WTC11 (cell line): ENCODE data around the gene RIN3. TPM values are rescaled to one million over a fixed set of nuclear protein-coding genes. Genes with fewer than 3 reads are reported as not detected.

Source experiments
- ATAC-seq: fragments of 200-7000 bp; cut with Tn5 transposase; 2 replicates; pipeline ENCODE4 v1.10.0; 2021; ENCODE audit warnings: mild to moderate bottlenecking, moderate library complexity
- CTCF ChIA-PET: fragments of 300-600 bp; sonication (Branson Sonifier 250); formaldehyde crosslinking; loops from one replicate; lab custom pipeline; 2021; ENCODE audit warnings: antibody characterized with exemption; lab: Charles Lee
- POLR2A ChIA-PET: fragments of 350-600 bp; sonication (Branson Sonifier 250); formaldehyde crosslinking; loops from one replicate; lab custom pipeline; 2021; ENCODE audit warnings: antibody characterized with exemption; lab: Charles Lee
- DNase-seq: peaks from one replicate; pipeline ENCODE4 v3.0.0; 2021; ENCODE audit warnings: low spot score
- H3K27ac Mint-ChIP-seq: 2 replicates; pipeline ENCODE4 v1.8.0; 2021; ENCODE audit warnings: mixed read lengths
- H3K27me3 Mint-ChIP-seq: 2 replicates; pipeline ENCODE4 v1.8.0; 2021; ENCODE audit warnings: low read depth, mild to moderate bottlenecking, moderate library complexity, mixed read lengths
- H3K36me3 Mint-ChIP-seq: 2 replicates; pipeline ENCODE4 v1.8.0; 2021; ENCODE audit warnings: mixed read lengths
- H3K4me1 Mint-ChIP-seq: 2 replicates; pipeline ENCODE4 v1.8.0; 2022; ENCODE audit warnings: mixed read lengths
- H3K4me3 Mint-ChIP-seq: 2 replicates; pipeline ENCODE4 v1.8.0; 2021; ENCODE audit warnings: mild to moderate bottlenecking, moderate library complexity, mixed read lengths
- H3K9me3 Mint-ChIP-seq: 2 replicates; pipeline ENCODE4 v1.8.0; 2021; ENCODE audit warnings: mixed read lengths
- ELF4 ChIP-seq: sonication (generic); formaldehyde crosslinking; IDR thresholded peaks from 2 replicates; pipeline ENCODE4 v1.8.1; 2022; ENCODE audit warnings: low read depth, mild to moderate bottlenecking, moderate library complexity, missing genetic modification reagents
- FOXK1 ChIP-seq: sonication (generic); formaldehyde crosslinking; IDR thresholded peaks from 2 replicates; pipeline ENCODE4 v1.8.0; 2022; ENCODE audit warnings: mild to moderate bottlenecking, moderate library complexity, missing genetic modification reagents
- GABPB1 ChIP-seq: sonication (generic); formaldehyde crosslinking; IDR thresholded peaks from 2 replicates; pipeline ENCODE4 v1.8.1; 2023; ENCODE audit warnings: mild to moderate bottlenecking, missing genetic modification reagents
- RELA ChIP-seq: sonication (generic); formaldehyde crosslinking; IDR thresholded peaks from 2 replicates; pipeline ENCODE4 v1.8.1; 2022; ENCODE audit warnings: missing genetic modification reagents, mild to moderate bottlenecking, borderline replicate concordance
- TCF7 ChIP-seq: sonication (generic); formaldehyde crosslinking; IDR thresholded peaks from 2 replicates; pipeline ENCODE4 v1.8.0; 2022; ENCODE audit warnings: mild to moderate bottlenecking, low read depth, missing genetic modification reagents, moderate library complexity
- TEAD1 ChIP-seq: sonication (generic); formaldehyde crosslinking; IDR thresholded peaks from 2 replicates; pipeline ENCODE4 v1.8.0; 2022; ENCODE audit warnings: mild to moderate bottlenecking, missing genetic modification reagents
- ZNF121 ChIP-seq: sonication (generic); formaldehyde crosslinking; IDR thresholded peaks from 2 replicates; pipeline ENCODE4 v1.8.0; 2023; ENCODE audit warnings: missing genetic modification reagents
- ZNF317 ChIP-seq: sonication (generic); formaldehyde crosslinking; IDR thresholded peaks from 2 replicates; pipeline ENCODE4 v1.8.1; 2023; ENCODE audit warnings: low read depth, mild to moderate bottlenecking, moderate library complexity, missing genetic modification reagents, borderline replicate concordance
- total RNA-seq: library from RNA; stranded (reverse); gene quantifications from 3 replicates; pipeline ENCODE4 v1.2.3, GENCODE V29; 2021
- TF ChIP-seq, protein P1 (sequence below): sonication (generic); formaldehyde crosslinking; IDR thresholded peaks from 2 replicates; pipeline ENCODE4 v1.8.1; 2023; ENCODE audit warnings: mild to moderate bottlenecking, missing genetic modification reagents, moderate library complexity
- TF ChIP-seq, protein P2 (sequence below): sonication (generic); formaldehyde crosslinking; IDR thresholded peaks from 2 replicates; pipeline ENCODE4 v1.8.0; 2022; ENCODE audit warnings: mild to moderate bottlenecking, missing genetic modification reagents
- TF ChIP-seq, protein P3 (sequence below): sonication (generic); formaldehyde crosslinking; IDR thresholded peaks from 2 replicates; pipeline ENCODE4 v1.8.1; 2023; ENCODE audit warnings: mild to moderate bottlenecking, moderate library complexity, missing genetic modification reagents
- TF ChIP-seq, protein P4 (sequence below): sonication (generic); formaldehyde crosslinking; IDR thresholded peaks from 2 replicates; pipeline ENCODE4 v1.8.0; 2022; ENCODE audit warnings: missing genetic modification reagents
- TF ChIP-seq, protein P5 (sequence below): sonication (generic); formaldehyde crosslinking; IDR thresholded peaks from 2 replicates; pipeline ENCODE4 v1.8.1; 2022; ENCODE audit warnings: mild to moderate bottlenecking, missing genetic modification reagents, moderate library complexity, borderline replicate concordance
- TF ChIP-seq, protein P6 (sequence below): sonication (generic); formaldehyde crosslinking; IDR thresholded peaks from 2 replicates; pipeline ENCODE4 v1.8.0; 2022; ENCODE audit warnings: mild to moderate bottlenecking, missing genetic modification reagents
- TF ChIP-seq, protein P7 (sequence below): fragments of 200-600 bp; IDR thresholded peaks from 2 replicates; pipeline ENCODE4 v1.8.0; 2022; ENCODE audit warnings: antibody characterized with exemption
- TF ChIP-seq, protein P8 (sequence below): fragments of 250-450 bp; sonication (Bioruptor Pico); IDR thresholded peaks from 2 replicates; pipeline ENCODE4 v1.9.0; 2021; ENCODE audit warnings: moderate library complexity, mild to moderate bottlenecking, inconsistent platforms, borderline replicate concordance
- TF ChIP-seq, protein P9 (sequence below): fragments of 250-450 bp; sonication (Bioruptor Pico); IDR thresholded peaks from 2 replicates; pipeline ENCODE4 v1.9.0; 2021; ENCODE audit warnings: mild to moderate bottlenecking
- TF ChIP-seq, protein P10 (sequence below): fragments of 250-450 bp; sonication (Bioruptor Pico); IDR thresholded peaks from 2 replicates; pipeline ENCODE4 v1.9.0; 2021; ENCODE audit warnings: mild to moderate bottlenecking
- TF ChIP-seq, protein P11 (sequence below): sonication (generic); formaldehyde crosslinking; IDR thresholded peaks from 2 replicates; pipeline ENCODE4 v1.8.0; 2022; ENCODE audit warnings: mild to moderate bottlenecking, missing genetic modification reagents

Gene RIN3
- total RNA-seq, 1 experiment from 2014 or later: 3.3 TPM

DNA sequence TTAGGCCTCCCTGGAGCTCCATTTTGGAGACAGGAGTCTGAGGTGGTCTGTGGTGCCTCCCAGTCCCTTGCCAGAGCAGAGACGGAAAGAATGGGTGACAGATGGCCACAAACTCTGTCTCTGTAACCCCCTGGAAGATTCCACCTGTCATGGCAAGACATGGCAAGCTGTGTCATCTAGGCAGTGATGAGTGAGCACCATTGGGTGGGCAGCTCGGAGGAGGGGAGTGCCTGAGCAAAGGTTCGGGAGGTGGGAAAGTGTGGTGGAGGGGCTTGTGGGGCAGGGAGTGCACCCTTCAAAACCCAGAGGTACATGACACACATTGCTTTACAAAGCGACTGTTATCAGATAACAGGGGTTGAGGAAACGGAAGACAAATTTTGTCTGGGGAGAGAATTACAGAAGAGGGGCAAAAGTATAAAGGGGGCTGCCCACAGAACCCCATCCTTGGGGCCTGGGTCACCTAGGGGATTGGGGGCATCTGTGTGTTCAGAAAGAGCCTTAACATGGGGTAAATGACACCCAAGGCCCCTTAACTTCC, 3.5 kb downstream of the RIN3 start:
- H3K4me1 Mint-ChIP-seq: peaks cover 4% of the 10 kb centered on the region; the same call in 1 of the 2 replicates
- DNase-seq: no peak
- no peaks in the 10 kb centered on the region for H3K36me3 Mint-ChIP-seq
- peaks cover 41% of the 10 kb centered on the region for H3K27me3 Mint-ChIP-seq
- CTCF ChIA-PET: interaction anchor here (1.0 kb wide), 1 partner anchor 164 kb away, joined by 3 read pairs; no protein-coding TSS in a partner anchor
- H3K4me3 Mint-ChIP-seq: no peak overlapping the region
- no peak for ATAC-seq
- H3K27ac Mint-ChIP-seq: no peak overlapping the region
- no peaks in the 10 kb centered on the region for H3K9me3 Mint-ChIP-seq
- POLR2A ChIA-PET: no interaction called here
- TF ChIP-seq, protein P1, sequence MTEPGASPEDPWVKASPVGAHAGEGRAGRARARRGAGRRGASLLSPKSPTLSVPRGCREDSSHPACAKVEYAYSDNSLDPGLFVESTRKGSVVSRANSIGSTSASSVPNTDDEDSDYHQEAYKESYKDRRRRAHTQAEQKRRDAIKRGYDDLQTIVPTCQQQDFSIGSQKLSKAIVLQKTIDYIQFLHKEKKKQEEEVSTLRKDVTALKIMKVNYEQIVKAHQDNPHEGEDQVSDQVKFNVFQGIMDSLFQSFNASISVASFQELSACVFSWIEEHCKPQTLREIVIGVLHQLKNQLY (CRISPR knock-in tag): no peak
- TF ChIP-seq TEAD1 (no peak), ZNF317 (CRISPR knock-in tag) (no peak), GABPB1 (CRISPR knock-in tag) (no peak), ELF4 (no peak), RELA (CRISPR knock-in tag) (no peak), TCF7 (CRISPR knock-in tag) (no peak), ZNF121 (CRISPR knock-in tag) (no peak), FOXK1 (no peak)
- TF ChIP-seq, protein P2, sequence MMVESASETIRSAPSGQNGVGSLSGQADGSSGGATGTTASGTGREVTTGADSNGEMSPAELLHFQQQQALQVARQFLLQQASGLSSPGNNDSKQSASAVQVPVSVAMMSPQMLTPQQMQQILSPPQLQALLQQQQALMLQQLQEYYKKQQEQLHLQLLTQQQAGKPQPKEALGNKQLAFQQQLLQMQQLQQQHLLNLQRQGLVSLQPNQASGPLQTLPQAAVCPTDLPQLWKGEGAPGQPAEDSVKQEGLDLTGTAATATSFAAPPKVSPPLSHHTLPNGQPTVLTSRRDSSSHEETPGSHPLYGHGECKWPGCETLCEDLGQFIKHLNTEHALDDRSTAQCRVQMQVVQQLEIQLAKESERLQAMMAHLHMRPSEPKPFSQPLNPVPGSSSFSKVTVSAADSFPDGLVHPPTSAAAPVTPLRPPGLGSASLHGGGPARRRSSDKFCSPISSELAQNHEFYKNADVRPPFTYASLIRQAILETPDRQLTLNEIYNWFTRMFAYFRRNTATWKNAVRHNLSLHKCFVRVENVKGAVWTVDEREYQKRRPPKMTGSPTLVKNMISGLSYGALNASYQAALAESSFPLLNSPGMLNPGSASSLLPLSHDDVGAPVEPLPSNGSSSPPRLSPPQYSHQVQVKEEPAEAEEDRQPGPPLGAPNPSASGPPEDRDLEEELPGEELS: no peak
- TF ChIP-seq, protein P3, sequence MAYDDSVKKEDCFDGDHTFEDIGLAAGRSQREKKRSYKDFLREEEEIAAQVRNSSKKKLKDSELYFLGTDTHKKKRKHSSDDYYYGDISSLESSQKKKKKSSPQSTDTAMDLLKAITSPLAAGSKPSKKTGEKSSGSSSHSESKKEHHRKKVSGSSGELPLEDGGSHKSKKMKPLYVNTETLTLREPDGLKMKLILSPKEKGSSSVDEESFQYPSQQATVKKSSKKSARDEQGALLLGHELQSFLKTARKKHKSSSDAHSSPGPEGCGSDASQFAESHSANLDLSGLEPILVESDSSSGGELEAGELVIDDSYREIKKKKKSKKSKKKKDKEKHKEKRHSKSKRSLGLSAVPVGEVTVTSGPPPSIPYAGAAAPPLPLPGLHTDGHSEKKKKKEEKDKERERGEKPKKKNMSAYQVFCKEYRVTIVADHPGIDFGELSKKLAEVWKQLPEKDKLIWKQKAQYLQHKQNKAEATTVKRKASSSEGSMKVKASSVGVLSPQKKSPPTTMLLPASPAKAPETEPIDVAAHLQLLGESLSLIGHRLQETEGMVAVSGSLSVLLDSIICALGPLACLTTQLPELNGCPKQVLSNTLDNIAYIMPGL (CRISPR knock-in tag): no peak
- TF ChIP-seq, protein P4, sequence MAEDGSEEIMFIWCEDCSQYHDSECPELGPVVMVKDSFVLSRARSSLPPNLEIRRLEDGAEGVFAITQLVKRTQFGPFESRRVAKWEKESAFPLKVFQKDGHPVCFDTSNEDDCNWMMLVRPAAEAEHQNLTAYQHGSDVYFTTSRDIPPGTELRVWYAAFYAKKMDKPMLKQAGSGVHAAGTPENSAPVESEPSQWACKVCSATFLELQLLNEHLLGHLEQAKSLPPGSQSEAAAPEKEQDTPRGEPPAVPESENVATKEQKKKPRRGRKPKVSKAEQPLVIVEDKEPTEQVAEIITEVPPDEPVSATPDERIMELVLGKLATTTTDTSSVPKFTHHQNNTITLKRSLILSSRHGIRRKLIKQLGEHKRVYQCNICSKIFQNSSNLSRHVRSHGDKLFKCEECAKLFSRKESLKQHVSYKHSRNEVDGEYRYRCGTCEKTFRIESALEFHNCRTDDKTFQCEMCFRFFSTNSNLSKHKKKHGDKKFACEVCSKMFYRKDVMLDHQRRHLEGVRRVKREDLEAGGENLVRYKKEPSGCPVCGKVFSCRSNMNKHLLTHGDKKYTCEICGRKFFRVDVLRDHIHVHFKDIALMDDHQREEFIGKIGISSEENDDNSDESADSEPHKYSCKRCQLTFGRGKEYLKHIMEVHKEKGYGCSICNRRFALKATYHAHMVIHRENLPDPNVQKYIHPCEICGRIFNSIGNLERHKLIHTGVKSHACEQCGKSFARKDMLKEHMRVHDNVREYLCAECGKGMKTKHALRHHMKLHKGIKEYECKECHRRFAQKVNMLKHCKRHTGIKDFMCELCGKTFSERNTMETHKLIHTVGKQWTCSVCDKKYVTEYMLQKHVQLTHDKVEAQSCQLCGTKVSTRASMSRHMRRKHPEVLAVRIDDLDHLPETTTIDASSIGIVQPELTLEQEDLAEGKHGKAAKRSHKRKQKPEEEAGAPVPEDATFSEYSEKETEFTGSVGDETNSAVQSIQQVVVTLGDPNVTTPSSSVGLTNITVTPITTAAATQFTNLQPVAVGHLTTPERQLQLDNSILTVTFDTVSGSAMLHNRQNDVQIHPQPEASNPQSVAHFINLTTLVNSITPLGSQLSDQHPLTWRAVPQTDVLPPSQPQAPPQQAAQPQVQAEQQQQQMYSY (CRISPR knock-in tag): no peak
- TF ChIP-seq, protein P5, sequence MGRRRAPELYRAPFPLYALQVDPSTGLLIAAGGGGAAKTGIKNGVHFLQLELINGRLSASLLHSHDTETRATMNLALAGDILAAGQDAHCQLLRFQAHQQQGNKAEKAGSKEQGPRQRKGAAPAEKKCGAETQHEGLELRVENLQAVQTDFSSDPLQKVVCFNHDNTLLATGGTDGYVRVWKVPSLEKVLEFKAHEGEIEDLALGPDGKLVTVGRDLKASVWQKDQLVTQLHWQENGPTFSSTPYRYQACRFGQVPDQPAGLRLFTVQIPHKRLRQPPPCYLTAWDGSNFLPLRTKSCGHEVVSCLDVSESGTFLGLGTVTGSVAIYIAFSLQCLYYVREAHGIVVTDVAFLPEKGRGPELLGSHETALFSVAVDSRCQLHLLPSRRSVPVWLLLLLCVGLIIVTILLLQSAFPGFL (CRISPR knock-in tag): no peak
- TF ChIP-seq, protein P6, sequence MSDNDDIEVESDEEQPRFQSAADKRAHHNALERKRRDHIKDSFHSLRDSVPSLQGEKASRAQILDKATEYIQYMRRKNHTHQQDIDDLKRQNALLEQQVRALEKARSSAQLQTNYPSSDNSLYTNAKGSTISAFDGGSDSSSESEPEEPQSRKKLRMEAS (CRISPR knock-in tag): no peak
- TF ChIP-seq, protein P7, sequence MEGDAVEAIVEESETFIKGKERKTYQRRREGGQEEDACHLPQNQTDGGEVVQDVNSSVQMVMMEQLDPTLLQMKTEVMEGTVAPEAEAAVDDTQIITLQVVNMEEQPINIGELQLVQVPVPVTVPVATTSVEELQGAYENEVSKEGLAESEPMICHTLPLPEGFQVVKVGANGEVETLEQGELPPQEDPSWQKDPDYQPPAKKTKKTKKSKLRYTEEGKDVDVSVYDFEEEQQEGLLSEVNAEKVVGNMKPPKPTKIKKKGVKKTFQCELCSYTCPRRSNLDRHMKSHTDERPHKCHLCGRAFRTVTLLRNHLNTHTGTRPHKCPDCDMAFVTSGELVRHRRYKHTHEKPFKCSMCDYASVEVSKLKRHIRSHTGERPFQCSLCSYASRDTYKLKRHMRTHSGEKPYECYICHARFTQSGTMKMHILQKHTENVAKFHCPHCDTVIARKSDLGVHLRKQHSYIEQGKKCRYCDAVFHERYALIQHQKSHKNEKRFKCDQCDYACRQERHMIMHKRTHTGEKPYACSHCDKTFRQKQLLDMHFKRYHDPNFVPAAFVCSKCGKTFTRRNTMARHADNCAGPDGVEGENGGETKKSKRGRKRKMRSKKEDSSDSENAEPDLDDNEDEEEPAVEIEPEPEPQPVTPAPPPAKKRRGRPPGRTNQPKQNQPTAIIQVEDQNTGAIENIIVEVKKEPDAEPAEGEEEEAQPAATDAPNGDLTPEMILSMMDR: no peak
- TF ChIP-seq, protein P8, sequence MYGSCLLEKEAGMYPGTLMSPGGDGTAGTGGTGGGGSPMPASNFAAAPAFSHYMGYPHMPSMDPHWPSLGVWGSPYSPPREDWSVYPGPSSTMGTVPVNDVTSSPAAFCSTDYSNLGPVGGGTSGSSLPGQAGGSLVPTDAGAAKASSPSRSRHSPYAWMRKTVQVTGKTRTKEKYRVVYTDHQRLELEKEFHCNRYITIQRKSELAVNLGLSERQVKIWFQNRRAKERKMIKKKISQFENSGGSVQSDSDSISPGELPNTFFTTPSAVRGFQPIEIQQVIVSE (CRISPR knock-in tag): no peak
- TF ChIP-seq, protein P9, sequence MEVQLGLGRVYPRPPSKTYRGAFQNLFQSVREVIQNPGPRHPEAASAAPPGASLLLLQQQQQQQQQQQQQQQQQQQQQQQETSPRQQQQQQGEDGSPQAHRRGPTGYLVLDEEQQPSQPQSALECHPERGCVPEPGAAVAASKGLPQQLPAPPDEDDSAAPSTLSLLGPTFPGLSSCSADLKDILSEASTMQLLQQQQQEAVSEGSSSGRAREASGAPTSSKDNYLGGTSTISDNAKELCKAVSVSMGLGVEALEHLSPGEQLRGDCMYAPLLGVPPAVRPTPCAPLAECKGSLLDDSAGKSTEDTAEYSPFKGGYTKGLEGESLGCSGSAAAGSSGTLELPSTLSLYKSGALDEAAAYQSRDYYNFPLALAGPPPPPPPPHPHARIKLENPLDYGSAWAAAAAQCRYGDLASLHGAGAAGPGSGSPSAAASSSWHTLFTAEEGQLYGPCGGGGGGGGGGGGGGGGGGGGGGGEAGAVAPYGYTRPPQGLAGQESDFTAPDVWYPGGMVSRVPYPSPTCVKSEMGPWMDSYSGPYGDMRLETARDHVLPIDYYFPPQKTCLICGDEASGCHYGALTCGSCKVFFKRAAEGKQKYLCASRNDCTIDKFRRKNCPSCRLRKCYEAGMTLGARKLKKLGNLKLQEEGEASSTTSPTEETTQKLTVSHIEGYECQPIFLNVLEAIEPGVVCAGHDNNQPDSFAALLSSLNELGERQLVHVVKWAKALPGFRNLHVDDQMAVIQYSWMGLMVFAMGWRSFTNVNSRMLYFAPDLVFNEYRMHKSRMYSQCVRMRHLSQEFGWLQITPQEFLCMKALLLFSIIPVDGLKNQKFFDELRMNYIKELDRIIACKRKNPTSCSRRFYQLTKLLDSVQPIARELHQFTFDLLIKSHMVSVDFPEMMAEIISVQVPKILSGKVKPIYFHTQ: no peak
- TF ChIP-seq, protein P10, sequence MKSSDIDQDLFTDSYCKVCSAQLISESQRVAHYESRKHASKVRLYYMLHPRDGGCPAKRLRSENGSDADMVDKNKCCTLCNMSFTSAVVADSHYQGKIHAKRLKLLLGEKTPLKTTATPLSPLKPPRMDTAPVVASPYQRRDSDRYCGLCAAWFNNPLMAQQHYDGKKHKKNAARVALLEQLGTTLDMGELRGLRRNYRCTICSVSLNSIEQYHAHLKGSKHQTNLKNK (CRISPR knock-in tag): no peak
- TF ChIP-seq, protein P11, sequence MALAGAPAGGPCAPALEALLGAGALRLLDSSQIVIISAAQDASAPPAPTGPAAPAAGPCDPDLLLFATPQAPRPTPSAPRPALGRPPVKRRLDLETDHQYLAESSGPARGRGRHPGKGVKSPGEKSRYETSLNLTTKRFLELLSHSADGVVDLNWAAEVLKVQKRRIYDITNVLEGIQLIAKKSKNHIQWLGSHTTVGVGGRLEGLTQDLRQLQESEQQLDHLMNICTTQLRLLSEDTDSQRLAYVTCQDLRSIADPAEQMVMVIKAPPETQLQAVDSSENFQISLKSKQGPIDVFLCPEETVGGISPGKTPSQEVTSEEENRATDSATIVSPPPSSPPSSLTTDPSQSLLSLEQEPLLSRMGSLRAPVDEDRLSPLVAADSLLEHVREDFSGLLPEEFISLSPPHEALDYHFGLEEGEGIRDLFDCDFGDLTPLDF (CRISPR knock-in tag): no peak
